A549 treated with AZD9567 at 1 μM for 4 hours (cell line): ENCODE results near the gene ACBD5. TPM values are rescaled to one million over a fixed set of nuclear protein-coding genes. Genes with fewer than 3 reads are reported as not detected.

Experiments used
- total RNA-seq: library from RNA; stranded (reverse); fragments of 200-300 nt; extraction: Qiagen RNA extraction; gene quantifications from 5 replicates; pipeline ENCODE4 v1.2.3, GENCODE V29; 2022; ENCODE audit not compliant: insufficient read depth

The ACBD5 gene
- 21.0 to 30.1 TPM (median 24.8 TPM) in 5 replicates for total RNA-seq

GRCh38 chr10:27240212-27241009 is at the start of gene ACBD5:
TSS of gene ACBD5 (minus strand) at chr10:27240797. CDS start at chr10:27240688, 109 bp downstream.

DNA sequence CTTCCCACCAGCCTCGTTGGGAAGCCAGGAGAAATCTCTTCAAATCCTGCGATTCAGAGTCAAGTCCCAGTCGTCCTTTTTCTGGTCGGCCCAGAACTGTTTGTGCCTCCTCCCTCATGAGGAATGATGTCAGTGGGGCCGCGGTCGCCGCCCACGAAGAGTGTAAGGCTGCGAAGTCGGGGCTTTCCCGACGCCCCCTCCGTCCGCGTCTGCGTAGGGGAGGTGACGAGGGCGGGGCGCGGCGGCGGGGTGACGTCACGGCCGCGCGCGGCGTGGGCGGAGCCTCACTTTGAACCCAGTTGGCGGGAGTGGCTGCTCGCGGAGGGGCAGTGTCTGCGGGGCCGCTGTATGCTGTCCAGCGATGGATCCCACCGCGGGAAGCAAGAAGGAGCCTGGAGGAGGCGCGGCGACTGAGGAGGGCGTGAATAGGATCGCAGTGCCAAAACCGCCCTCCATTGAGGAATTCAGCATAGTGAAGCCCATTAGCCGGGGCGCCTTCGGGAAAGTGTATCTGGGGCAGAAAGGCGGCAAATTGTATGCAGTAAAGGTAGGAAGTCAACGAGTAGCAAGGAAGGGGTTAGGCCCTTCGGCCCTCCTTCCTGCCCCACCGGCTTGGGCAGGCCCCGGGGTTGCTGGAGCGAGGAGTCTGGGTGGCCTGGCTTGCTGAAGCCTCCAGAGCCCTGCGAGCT is 85.4 kb downstream of the ACBD5 start, which contains the start of gene MASTL:
TSS of gene MASTL (plus strand) at position 287 of the 689 bp plus-strand sequence. CDS start at position 362, 75 bp downstream.

Other genes starting within 250 kb of the ACBD5 start
- gene ANKRD26, start 140.3 kb downstream of the ACBD5 start, total RNA-seq = 1.9 to 3.5 TPM (median 2.9 TPM) in 5 replicates
- 86.5 to 97.4 TPM (median 93.4 TPM) in 5 replicates for gene YME1L1, start 86.4 kb downstream of the ACBD5 start, total RNA-seq
- 17.8 to 25.0 TPM (median 20.7 TPM) in 5 replicates for gene MASTL, start 85.4 kb downstream of the ACBD5 start, total RNA-seq